HepG2 (cell line): ENCODE data around the gene GPR139.

Experiments
- FOXM1 ChIP-seq: sonication (generic); formaldehyde crosslinking; IDR thresholded peaks from 2 replicates; pipeline ENCODE4 v1.5.0; 2020; ENCODE audit warnings: missing genetic modification reagents
- GTF2F1 ChIP-seq: fragments of 150-350 bp; IDR thresholded peaks from 2 replicates; pipeline ENCODE4 v1.6.1; 2014; ENCODE audit warnings: low read length
- PHF5A ChIP-seq: IDR thresholded peaks from one replicate; pipeline ENCODE4 v1.6.1; 2018; ENCODE audit warnings: low read depth, missing genetic modification reagents; ENCODE audit not compliant: unreplicated experiment
- SIN3B ChIP-seq: fragments of 150-350 bp; IDR thresholded peaks from 2 replicates; pipeline ENCODE4 v1.6.1; 2014; ENCODE audit warnings: low read length
- ZBTB38 ChIP-seq: sonication (generic); formaldehyde crosslinking; IDR thresholded peaks from 2 replicates; pipeline ENCODE4 v1.5.1; 2020; ENCODE audit warnings: mild to moderate bottlenecking, missing genetic modification reagents
- ZNF124 ChIP-seq: sonication (generic); formaldehyde crosslinking; IDR thresholded peaks from 2 replicates; pipeline ENCODE4 v1.4.0; 2020; ENCODE audit warnings: missing genetic modification reagents
- ZNF205 ChIP-seq: IDR thresholded peaks from 2 replicates; pipeline ENCODE4 v1.6.1; 2018; ENCODE audit warnings: missing biosample characterization, missing genetic modification reagents
- ZNF30 ChIP-seq: sonication (generic); formaldehyde crosslinking; IDR thresholded peaks from 2 replicates; pipeline ENCODE4 v1.5.0; 2020; ENCODE audit warnings: mild to moderate bottlenecking, missing genetic modification reagents
- ZNF703 ChIP-seq: sonication (generic); formaldehyde crosslinking; IDR thresholded peaks from 2 replicates; pipeline ENCODE4 v1.5.1; 2020; ENCODE audit warnings: missing genetic modification reagents, mild to moderate bottlenecking, moderate library complexity, borderline replicate concordance
- TF ChIP-seq, protein P1 (sequence below): IDR thresholded peaks from 2 replicates; pipeline ENCODE4 v1.6.1; 2016; ENCODE audit warnings: control low read depth
- TF ChIP-seq, protein P2 (sequence below): sonication (generic); formaldehyde crosslinking; conservative IDR thresholded peaks from 2 replicates; pipeline ENCODE4 v1.4.0; 2020; ENCODE audit warnings: missing genetic modification reagents
- TF ChIP-seq, protein P3 (sequence below): sonication (generic); formaldehyde crosslinking; IDR thresholded peaks from 2 replicates; pipeline ENCODE4 v1.5.0; 2020; ENCODE audit warnings: mild to moderate bottlenecking, missing genetic modification reagents, moderate library complexity

DNA sequence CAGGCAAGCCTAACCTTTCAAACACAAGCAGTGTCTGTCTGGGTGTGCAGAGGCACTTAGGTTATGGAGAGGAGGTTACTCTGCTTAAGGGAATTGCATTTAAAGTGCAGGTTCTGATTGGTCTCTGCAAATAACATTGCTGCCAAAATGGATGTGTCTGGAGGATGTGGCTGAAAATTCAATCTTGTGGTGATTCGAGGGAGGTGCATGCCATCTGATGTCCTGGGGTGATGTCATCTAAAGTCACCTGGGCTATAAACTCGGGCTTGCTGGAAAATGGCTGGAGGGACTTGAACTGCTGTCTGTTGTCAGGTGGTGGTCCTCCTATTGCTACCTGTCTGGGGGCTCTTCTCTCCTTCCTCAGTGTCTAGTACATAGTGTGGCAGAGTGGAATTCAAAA is 28.3 kb upstream of the GPR139 start:
- TF ChIP-seq ZNF30 (CRISPR knock-in tag) (no peak), ZNF703 (CRISPR knock-in tag) (no peak), FOXM1 (CRISPR knock-in tag) (no peak), ZBTB38 (CRISPR knock-in tag) (no peak), ZNF124 (CRISPR knock-in tag) (no peak), GTF2F1 (no peak), PHF5A (CRISPR knock-in tag) (no peak), SIN3B (no peak), ZNF205 (CRISPR knock-in tag) (no peak)
- TF ChIP-seq, protein P1, sequence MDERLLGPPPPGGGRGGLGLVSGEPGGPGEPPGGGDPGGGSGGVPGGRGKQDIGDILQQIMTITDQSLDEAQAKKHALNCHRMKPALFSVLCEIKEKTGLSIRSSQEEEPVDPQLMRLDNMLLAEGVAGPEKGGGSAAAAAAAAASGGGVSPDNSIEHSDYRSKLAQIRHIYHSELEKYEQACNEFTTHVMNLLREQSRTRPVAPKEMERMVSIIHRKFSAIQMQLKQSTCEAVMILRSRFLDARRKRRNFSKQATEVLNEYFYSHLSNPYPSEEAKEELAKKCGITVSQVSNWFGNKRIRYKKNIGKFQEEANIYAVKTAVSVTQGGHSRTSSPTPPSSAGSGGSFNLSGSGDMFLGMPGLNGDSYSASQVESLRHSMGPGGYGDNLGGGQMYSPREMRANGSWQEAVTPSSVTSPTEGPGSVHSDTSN (CRISPR knock-in tag) = no peak
- TF ChIP-seq, protein P2, sequence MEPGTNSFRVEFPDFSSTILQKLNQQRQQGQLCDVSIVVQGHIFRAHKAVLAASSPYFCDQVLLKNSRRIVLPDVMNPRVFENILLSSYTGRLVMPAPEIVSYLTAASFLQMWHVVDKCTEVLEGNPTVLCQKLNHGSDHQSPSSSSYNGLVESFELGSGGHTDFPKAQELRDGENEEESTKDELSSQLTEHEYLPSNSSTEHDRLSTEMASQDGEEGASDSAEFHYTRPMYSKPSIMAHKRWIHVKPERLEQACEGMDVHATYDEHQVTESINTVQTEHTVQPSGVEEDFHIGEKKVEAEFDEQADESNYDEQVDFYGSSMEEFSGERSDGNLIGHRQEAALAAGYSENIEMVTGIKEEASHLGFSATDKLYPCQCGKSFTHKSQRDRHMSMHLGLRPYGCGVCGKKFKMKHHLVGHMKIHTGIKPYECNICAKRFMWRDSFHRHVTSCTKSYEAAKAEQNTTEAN (CRISPR knock-in tag) = no peak
- TF ChIP-seq, protein P3, sequence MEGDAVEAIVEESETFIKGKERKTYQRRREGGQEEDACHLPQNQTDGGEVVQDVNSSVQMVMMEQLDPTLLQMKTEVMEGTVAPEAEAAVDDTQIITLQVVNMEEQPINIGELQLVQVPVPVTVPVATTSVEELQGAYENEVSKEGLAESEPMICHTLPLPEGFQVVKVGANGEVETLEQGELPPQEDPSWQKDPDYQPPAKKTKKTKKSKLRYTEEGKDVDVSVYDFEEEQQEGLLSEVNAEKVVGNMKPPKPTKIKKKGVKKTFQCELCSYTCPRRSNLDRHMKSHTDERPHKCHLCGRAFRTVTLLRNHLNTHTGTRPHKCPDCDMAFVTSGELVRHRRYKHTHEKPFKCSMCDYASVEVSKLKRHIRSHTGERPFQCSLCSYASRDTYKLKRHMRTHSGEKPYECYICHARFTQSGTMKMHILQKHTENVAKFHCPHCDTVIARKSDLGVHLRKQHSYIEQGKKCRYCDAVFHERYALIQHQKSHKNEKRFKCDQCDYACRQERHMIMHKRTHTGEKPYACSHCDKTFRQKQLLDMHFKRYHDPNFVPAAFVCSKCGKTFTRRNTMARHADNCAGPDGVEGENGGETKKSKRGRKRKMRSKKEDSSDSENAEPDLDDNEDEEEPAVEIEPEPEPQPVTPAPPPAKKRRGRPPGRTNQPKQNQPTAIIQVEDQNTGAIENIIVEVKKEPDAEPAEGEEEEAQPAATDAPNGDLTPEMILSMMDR (CRISPR knock-in tag) = no peak
